ENCODE measurements around the gene SRPK2.
"Not testable (repeated sequence)": the region's sequence is repeated elsewhere in the genome, so short reads cannot be mapped to it uniquely, and the experiment has no call there.

SRPK2 gene

GRCh38 chr7:105388356-105389087 is at the start of gene SRPK2:
Gene SRPK2 (minus strand): TSS chr7:105388921.
- peak; percentile 71 for DNase-seq (ENCODE audit: low read depth)

DNA sequence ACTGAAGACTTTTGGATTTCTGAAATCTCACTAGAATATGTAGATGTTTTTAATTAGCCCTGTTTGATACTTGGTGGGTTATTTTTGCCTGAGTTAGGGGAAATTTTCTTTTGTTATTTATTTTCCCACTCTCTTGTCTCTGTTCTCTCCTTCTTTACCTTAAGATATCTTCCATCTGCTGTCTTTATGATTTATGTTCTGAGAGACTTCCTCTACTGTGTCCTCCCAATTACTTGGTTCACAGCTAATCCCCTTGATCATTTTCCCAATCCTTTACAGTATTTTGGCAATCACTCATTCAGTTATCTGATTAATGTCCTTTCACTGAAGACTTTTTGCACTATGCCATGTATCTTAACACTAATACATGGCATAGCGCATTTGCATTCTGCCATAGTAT is 49.5 kb upstream of the SRPK2 start:
- no peak for DNase-seq (ENCODE audit: low read depth)

DNA sequence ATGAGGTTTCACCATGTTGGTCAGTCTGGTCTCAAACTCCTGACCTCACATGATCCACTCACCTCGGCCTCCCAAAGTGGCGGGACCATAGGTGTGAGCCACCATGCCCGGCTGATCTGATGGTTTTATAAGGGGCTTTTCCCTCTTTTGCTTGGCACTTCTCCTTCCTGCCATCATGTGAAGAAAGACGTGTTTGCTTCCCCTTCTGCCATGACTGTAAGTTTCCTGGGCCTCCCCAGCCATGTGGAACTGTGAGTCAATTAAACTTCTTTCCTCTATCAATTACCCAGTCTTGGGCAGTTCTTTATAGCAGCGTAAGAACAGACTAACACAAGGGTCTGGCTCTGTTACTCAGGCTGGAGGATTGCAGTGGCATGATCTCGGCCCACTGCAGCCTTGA is 48.6 kb upstream of the SRPK2 start:
- not testable (repeated sequence) for DNase-seq (ENCODE audit: low read depth)

DNA sequence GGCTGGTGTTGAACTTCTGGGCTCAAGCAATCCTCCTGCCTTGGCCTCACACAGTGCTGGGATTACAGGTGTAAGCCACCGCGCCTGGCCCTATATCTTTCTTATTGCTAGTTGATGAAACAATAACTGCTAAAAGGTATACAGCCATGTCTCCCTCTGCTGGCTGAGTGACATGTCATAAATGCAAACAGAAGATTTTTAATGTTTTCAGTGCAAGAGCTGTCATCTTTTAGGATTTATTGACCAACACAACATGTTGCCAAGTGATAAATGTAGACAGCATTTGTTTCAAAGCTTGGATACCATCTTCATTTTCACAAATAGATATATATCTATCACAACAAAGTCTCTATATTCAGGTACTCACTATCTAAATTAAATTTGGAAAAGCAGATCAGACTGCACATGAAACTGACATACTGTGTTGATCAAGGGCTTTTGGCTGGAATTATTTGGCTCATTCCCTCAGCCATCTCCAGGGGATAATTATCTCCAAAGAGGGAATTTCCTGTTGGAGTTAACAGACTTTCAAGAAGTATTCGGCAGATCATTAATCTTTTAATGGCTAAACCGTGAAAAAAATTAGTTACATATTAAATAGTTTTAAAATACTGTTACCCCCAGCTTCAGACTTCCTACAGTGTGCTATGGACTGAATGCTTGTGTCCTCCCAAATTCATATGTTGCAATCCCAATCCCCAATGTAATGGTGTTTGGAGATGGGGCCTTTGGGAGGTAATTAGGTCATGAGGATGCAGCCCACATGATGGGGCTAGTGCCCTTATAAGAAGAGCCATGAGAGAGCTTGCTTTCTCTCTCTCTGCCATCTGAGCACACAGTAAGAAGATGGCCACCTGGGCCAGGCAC is 41.3 kb upstream of the SRPK2 start:
- peak; percentile 2 for DNase-seq (ENCODE audit: low read depth)

GRCh38 chr7:105426606-105427146 is 38.0 kb upstream of the SRPK2 start:
- DNase-seq (ENCODE audit: low read depth), result no peak

- no peak for DNase-seq (ENCODE audit: low read depth)
These were observed 35.3 kb upstream of the SRPK2 start for GRCh38 chr7:105423987-105424386.

DNA sequence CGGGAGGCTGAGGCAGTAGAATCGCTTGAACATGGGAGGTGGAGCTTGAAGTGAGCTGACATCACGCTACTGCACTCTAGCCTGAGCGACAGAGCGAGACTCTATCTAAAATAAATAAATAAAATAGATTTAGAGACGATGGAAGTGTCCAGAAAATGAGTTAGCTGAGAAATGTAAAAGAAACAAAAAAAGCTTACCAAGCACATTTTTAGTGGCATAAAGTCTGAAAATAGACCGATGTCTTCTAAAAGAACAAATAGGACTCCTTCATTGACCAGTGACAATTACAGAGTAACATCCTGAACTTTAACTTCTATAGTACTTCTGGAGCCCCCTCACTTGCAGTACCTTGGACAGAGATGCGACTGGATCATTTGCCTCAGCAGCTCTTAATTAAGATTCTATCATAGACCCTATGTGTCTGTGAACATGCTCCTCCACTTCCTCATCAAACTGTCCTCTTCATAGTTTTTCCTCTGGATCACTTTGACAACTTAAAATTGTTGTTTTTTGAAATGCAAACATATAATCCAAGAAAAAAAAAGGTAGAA is 25.2 kb upstream of the SRPK2 start:
- DNase-seq (ENCODE audit: low read depth), result no peak

GRCh38 chr7:105410774-105411173 is 22.1 kb upstream of the SRPK2 start:
- not testable (repeated sequence) for DNase-seq (ENCODE audit: low read depth)

GRCh38 chr7:105409775-105410174 is 21.1 kb upstream of the SRPK2 start:
- not testable (repeated sequence) for DNase-seq (ENCODE audit: low read depth)

DNA sequence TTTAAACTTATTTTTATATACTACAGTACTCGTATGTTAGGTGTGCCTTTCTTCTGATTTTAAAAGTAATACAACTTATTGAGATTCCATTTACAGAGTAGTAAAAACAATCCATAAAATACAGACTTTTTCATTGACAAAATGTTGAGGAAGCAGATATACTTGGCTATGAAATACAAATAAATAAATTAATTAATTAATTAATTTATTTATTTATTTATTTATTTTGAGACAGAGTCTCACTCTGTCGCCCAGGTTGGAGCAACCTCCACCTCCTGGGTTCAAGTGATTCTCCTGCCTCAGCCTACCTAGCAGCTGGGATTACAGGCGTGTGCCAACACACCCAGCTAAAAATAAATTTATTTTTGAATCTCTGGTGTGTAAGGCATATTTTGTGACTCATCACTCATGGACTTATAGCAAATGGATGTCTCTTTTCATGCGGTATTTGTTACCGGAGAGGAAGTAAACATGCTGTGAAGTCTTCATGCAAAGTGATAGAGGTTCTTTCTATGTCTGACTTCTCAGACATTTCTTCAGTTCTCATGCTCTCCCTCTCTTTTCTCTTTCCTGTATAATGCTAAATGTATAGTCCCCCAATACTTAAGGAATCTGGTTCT is 20.2 kb upstream of the SRPK2 start:
- DNase-seq (ENCODE audit: low read depth), result no peak

DNA sequence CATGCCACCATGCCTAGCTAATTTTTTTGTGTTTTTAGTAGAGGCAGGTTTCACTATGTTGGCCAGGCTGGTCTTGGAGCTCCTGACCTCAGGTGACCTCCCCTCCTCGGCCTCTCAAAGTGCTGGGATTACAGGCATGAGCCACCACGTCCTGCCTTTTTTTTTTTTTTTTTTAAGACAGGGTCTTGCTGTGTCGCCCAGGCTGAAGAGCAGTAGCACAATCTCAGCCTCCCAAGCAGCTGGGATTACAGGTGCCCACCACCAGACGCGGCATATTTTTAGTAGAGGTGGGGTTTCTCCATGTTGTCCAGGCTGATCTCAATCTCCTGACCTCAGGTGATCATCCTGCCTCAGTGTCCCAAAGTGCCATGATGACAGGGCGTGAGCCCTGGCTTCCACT is 14.4 kb upstream of the SRPK2 start:
- DNase-seq (ENCODE audit: low read depth), result no peak

- no peak for DNase-seq (ENCODE audit: low read depth)
These were observed 13.7 kb upstream of the SRPK2 start for GRCh38 chr7:105402221-105403095.

- no peak for DNase-seq (ENCODE audit: low read depth)
These were observed 10.5 kb upstream of the SRPK2 start for GRCh38 chr7:105399043-105399725.

- no peak for DNase-seq (ENCODE audit: low read depth)
These were observed 7.8 kb upstream of the SRPK2 start for GRCh38 chr7:105396566-105396965.

DNA sequence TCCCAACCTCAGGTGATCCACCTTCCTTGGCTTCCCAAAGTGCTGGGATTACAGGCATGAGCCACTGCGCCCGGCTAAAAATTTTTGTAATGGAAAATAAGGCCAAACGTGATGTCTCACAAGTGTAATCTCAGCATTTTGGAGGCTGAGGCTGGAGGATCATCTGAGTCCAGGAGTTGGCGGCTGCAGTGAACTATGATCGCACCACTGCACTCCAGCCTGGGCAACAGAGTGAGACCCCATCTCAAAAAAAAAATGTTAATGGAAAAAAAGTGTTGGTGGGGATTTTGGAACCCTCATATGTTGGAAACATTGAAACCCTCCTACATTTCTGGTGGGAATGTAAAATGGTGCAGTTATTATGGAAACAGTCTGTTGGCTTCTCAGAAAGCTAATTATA is 2.7 kb upstream of the SRPK2 start:
- no peak for DNase-seq (ENCODE audit: low read depth)

DNA sequence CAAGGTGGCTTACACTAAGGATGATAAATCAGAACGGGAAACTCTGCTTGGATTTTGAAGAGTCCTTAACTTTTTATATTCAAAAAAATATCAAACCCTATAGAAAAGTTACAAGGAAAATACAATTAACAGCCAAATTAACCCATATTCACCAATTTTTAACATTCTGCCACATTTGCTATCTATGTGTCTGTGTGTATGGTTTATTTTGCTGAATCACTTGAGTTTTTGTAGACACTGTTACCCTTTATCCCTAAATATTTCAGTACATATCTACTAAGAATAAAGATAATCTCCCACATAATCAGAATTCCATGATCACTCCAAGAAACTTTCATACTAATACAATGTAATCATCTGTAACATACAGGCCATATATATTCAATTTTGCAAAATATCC is 1.2 kb upstream of the SRPK2 start:
- DNase-seq (ENCODE audit: low read depth), result no peak

DNA sequence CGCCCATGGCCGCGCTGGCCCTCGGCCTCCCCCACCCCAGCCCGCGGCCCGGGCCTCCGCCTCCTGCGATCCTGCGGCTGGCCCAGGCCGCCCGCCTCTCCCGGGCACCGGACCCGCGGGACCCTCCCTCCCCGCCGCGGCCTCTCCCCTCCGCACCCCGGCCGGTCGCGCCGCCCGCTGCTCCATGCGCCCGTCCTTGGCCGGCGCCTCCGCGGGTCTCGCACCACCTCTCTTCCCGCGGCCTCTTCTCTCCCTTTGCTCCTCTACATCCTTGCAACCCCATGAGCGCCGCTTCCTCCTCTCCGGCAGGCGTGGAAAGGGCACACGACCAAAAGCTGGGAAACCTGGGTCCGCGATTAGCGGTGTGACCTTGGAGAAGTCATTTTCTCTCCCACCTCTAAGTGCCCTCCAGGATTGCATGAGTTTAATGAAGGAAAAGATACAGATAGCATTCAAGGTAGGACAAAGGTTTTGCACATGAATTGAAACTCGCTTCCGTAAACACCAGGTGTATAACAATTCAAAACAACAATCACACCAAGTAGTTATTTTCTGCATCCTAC is 448 bp upstream of the SRPK2 start:
- DNase-seq (ENCODE audit: low read depth), result no peak

GRCh38 chr7:105387508-105388355 is 989 bp downstream of the SRPK2 start:
- peak; percentile 32 for DNase-seq (ENCODE audit: low read depth)

DNA sequence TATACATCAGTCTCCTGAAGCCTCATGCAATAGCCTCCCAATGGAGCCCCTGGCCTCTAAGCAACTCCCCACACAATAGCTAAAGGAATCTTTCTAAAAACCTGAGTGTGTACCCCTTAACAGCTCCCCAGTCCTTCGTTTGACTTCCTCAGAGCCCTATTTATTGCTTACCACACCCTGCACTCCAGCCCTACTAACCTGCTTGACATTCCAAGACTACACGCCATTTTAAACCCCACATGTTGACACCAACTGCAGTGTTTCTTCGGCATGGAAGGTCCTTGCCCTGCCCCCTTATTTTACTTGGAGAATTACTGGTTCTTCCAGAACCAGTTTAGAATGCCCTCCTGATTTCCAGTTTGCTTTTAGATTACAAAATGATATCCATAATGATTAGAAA is 10.8 kb downstream of the SRPK2 start:
- DNase-seq (ENCODE audit: low read depth), result no peak
